Parathyroid adenoma (tissue), 2 donors: ENCODE results near the gene RAPGEF4.

ENCODE experiments used
- H2AFZ ChIP-seq: fragments of 300-600 bp; sonication (generic); one replicate; pipeline ENCODE4 v1.7.0; 2017; ENCODE audit warnings: antibody characterized with exemption, mild to moderate bottlenecking
- H3K27ac ChIP-seq: fragments of 300-600 bp; sonication (generic); one replicate; pipeline ENCODE4 v1.7.0; 2017
- H3K27me3 ChIP-seq: fragments of 300-600 bp; sonication (generic); one replicate; pipeline ENCODE4 v1.7.0; 2017; ENCODE audit warnings: low read length; ENCODE audit not compliant: control insufficient read depth, insufficient read depth
- H3K36me3 ChIP-seq: fragments of 300-600 bp; sonication (generic); one replicate; pipeline ENCODE4 v1.7.0; 2017; ENCODE audit warnings: low read length; ENCODE audit not compliant: control insufficient read depth, insufficient read depth
- H3K4me1 ChIP-seq: fragments of 300-600 bp; sonication (generic); one replicate; pipeline ENCODE4 v1.7.0; 2017; ENCODE audit warnings: control low read depth
- H3K4me2 ChIP-seq: fragments of 300-600 bp; sonication (generic); one replicate; pipeline ENCODE4 v1.7.0; 2017; ENCODE audit warnings: low read length
- H3K4me3 ChIP-seq: fragments of 300-600 bp; sonication (generic); one replicate; pipeline ENCODE4 v1.7.0; 2017; ENCODE audit warnings: low read depth, low read length
- H3K79me2 ChIP-seq: fragments of 300-600 bp; sonication (generic); one replicate; pipeline ENCODE4 v1.7.0; 2017; ENCODE audit warnings: control low read depth
- H3K9ac ChIP-seq: fragments of 300-600 bp; sonication (generic); one replicate; pipeline ENCODE4 v1.7.0; 2017; ENCODE audit warnings: mild to moderate bottlenecking
- H3K9me3 ChIP-seq: fragments of 300-600 bp; sonication (generic); one replicate; pipeline ENCODE4 v1.7.0; 2017; ENCODE audit warnings: low read length; ENCODE audit not compliant: control insufficient read depth
- CTCF ChIP-seq: fragments of 300-600 bp; sonication (generic); IDR thresholded peaks from one replicate; pipeline ENCODE4 v1.7.0; 2017; ENCODE audit warnings: antibody characterized with exemption, mild to moderate bottlenecking
- donor health status: primary hyperparathyroidism.

The RAPGEF4 gene

GRCh38 chr2:173094731-173095130 lies 359.1 kb downstream of the RAPGEF4 start:
- Histone ChIP-seq H3K4me1 (peaks cover 25% of the 10 kb centered on the region), H3K27me3 (no peaks in the 10 kb centered on the region), H3K9ac (no peak overlapping the region), H3K4me2 (no peak overlapping the region), H3K79me2 (peaks cover 34% of the 10 kb centered on the region), H3K9me3 (no peaks in the 10 kb centered on the region), H3K27ac (no peak overlapping the region), H2AFZ (no peak overlapping the region), H3K36me3 (no peaks in the 10 kb centered on the region), H3K4me3 (no peak overlapping the region)
- no peak for TF ChIP-seq CTCF

DNA sequence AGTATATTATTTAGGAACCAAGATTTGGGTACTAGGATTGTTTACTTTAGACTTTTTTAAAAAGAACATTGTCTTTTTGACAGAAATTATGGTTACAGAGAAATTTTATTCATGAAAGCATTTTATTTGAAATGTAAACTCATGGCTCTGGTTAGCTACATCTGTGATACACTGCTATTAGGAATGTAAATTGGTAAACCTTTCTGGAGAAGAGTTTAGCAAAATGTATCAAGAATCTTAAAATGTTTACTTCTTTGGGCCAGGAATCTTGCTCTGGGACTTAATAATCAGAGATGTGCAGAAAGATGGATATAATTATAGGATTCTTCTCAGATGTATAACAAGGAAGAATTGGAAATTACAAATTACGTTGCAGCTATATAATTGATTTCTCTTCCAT lies 359.7 kb downstream of the RAPGEF4 start:
- Histone ChIP-seq H2AFZ (no peak overlapping the region), H3K4me3 (no peak overlapping the region), H3K79me2 (peaks cover 35% of the 10 kb centered on the region), H3K9ac (no peak overlapping the region), H3K27me3 (no peaks in the 10 kb centered on the region), H3K36me3 (no peaks in the 10 kb centered on the region), H3K4me2 (no peak overlapping the region), H3K27ac (no peak overlapping the region), H3K4me1 (peaks cover 19% of the 10 kb centered on the region), H3K9me3 (no peaks in the 10 kb centered on the region)
- no peak for TF ChIP-seq CTCF

- H3K9me3 ChIP-seq = no peaks in the 10 kb centered on the region
Observed at GRCh38 chr2:173099271-173099670, 363.6 kb downstream of the RAPGEF4 start.

DNA sequence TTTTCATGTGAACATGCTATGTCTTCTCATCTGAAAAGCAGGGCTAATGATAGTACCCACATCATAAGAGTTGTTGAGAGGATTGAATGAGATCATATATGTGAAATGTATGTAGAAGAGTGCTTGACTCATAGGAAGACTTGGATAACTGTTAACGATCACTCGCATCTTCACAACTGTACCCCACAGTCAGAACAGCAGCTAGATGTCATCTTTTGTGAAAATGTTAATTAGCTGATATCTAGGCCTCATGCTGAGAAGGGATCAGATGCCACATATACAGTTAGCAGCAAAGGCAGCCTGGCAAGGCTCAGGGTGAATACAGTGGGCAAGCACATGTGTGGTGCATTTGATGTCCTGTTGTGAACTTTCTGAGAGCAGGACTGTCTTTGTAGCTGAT lies 364.2 kb downstream of the RAPGEF4 start:
- peaks cover 46% of the 10 kb centered on the region for H3K79me2 ChIP-seq
- no peak overlapping the region for H3K27ac ChIP-seq
- no peaks in the 10 kb centered on the region for H3K36me3 ChIP-seq
- no peak overlapping the region for H3K4me2 ChIP-seq
- no peaks in the 10 kb centered on the region for H3K9me3 ChIP-seq
- no peak overlapping the region for H3K4me3 ChIP-seq
- no peak overlapping the region for H3K9ac ChIP-seq
- no peak overlapping the region for H2AFZ ChIP-seq
- peaks cover 36% of the 10 kb centered on the region for H3K4me1 ChIP-seq
- H3K27me3 ChIP-seq = no peaks in the 10 kb centered on the region
- no peak for TF ChIP-seq CTCF

More at GRCh38 chr2:173099271-173099670, 363.6 kb downstream of the RAPGEF4 start:
- no peak overlapping the region for H3K27ac ChIP-seq
- no peaks in the 10 kb centered on the region for H3K27me3 ChIP-seq
- H3K9ac ChIP-seq = no peak overlapping the region
- no peak for TF ChIP-seq CTCF
- H2AFZ ChIP-seq = no peak overlapping the region
- peaks cover 31% of the 10 kb centered on the region for H3K4me1 ChIP-seq
- H3K4me3 ChIP-seq = no peak overlapping the region
- H3K36me3 ChIP-seq = no peaks in the 10 kb centered on the region
- H3K4me2 ChIP-seq = no peak overlapping the region
- H3K79me2 ChIP-seq = peaks cover 47% of the 10 kb centered on the region

DNA sequence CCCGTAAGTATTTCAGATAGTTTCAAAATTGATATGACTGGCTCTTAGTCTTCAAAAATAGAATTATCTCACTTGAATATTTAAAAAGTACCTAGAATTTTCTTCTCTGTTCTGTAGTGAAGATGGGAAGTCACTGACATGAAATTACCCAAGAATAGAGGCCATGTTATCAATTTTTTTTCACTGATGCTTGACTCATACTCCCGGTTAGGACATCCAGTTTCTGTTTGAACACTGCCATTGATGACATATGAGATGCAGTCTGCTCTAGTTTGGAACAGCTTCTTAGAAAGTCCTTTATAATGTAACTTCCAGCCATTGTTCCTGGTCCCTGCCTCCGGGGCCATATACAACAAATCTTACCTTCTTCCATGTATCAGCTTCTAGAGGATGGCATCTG lies 366.0 kb downstream of the RAPGEF4 start:
- Histone ChIP-seq H3K27me3 (no peaks in the 10 kb centered on the region), H3K9ac (no peak overlapping the region), H2AFZ (no peak overlapping the region), H3K4me1 (peaks cover 39% of the 10 kb centered on the region), H3K79me2 (peaks cover 41% of the 10 kb centered on the region), H3K27ac (peak overlapping the region; percentile 36), H3K9me3 (no peaks in the 10 kb centered on the region), H3K36me3 (no peaks in the 10 kb centered on the region), H3K4me2 (no peak overlapping the region), H3K4me3 (no peak overlapping the region)
- TF ChIP-seq CTCF = no peak
